ENCODE results near the gene TEDC1.

DNA sequence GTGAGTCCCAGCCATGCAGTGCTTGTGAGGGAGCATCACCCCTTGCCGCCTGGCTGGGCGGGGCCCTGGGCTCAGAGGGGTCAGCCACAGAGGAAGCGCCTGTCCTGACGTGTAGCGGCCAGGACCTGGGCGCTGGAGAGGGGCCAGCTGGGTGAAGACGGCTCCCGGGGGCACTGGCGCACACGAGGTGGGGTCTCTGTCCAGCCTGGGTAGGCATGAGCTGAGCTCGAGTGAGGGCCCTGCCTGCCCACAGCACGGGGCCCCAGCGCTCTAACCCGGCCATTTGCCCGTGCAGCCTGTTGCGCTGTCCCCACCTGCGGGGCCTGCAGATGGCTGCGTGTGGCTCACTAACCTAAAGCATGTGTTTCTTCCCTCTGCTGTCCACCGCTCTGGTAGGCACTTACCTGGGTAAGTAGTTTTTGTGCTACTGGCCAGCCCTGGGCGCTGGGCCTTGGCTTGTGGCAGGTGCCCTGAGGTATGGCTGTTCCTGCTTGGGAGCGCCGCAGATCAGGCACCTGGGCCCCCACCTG lies 23.0 kb upstream of the TEDC1 start:
- TF ChIP-seq RFX5 (IDR thresholded peaks at IDR 0.05; ENCODE audit: low read length) (no peak), FOSL2 (IDR thresholded peaks at IDR 0.05; ENCODE audit: borderline replicate concordance, low read depth) (no peak), SIN3A (IDR thresholded peaks at IDR 0.05; ENCODE audit: borderline replicate concordance, low read depth, low read length) (no peak), RXRA (IDR thresholded peaks at IDR 0.05; ENCODE audit: borderline replicate concordance, low read depth) (no peak), JUND (IDR thresholded peaks at IDR 0.05) (no peak), MXI1 (IDR thresholded peaks at IDR 0.05; ENCODE audit: low read depth, low read length) (no peak), POLR2AphosphoS5 (IDR thresholded peaks at IDR 0.05; ENCODE audit: low read depth, low read length) (no peak), TEAD4 (IDR thresholded peaks at IDR 0.05; ENCODE audit: borderline replicate concordance, insufficient read depth) (no peak), CHD2 (IDR thresholded peaks at IDR 0.05; ENCODE audit: low read length, partially characterized antibody) (no peak)
- TF ChIP-seq, protein P1, sequence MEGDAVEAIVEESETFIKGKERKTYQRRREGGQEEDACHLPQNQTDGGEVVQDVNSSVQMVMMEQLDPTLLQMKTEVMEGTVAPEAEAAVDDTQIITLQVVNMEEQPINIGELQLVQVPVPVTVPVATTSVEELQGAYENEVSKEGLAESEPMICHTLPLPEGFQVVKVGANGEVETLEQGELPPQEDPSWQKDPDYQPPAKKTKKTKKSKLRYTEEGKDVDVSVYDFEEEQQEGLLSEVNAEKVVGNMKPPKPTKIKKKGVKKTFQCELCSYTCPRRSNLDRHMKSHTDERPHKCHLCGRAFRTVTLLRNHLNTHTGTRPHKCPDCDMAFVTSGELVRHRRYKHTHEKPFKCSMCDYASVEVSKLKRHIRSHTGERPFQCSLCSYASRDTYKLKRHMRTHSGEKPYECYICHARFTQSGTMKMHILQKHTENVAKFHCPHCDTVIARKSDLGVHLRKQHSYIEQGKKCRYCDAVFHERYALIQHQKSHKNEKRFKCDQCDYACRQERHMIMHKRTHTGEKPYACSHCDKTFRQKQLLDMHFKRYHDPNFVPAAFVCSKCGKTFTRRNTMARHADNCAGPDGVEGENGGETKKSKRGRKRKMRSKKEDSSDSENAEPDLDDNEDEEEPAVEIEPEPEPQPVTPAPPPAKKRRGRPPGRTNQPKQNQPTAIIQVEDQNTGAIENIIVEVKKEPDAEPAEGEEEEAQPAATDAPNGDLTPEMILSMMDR (IDR thresholded peaks at IDR 0.05): no peak
- TF ChIP-seq, protein P2, sequence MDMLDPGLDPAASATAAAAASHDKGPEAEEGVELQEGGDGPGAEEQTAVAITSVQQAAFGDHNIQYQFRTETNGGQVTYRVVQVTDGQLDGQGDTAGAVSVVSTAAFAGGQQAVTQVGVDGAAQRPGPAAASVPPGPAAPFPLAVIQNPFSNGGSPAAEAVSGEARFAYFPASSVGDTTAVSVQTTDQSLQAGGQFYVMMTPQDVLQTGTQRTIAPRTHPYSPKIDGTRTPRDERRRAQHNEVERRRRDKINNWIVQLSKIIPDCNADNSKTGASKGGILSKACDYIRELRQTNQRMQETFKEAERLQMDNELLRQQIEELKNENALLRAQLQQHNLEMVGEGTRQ (IDR thresholded peaks at IDR 0.05; ENCODE audit: borderline replicate concordance, low read depth, low read length): no peak
- TF ChIP-seq, protein P3, sequence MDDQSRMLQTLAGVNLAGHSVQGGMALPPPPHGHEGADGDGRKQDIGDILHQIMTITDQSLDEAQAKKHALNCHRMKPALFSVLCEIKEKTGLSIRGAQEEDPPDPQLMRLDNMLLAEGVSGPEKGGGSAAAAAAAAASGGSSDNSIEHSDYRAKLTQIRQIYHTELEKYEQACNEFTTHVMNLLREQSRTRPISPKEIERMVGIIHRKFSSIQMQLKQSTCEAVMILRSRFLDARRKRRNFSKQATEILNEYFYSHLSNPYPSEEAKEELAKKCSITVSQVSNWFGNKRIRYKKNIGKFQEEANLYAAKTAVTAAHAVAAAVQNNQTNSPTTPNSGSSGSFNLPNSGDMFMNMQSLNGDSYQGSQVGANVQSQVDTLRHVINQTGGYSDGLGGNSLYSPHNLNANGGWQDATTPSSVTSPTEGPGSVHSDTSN (IDR thresholded peaks at IDR 0.05): no peak

Data from SK-N-SH (cell line).